Testis (tissue), 2 donors: Measurements from ENCODE around the gene SLIT3.

Experiments used
- CTCF ChIP-seq, 3 experiments: fragments of 450-650 bp in 2 of 3; fragments of 200-600 bp in 1 of 3; sonication (generic) in 1 of 3; IDR thresholded peaks; one replicate each; pipeline ENCODE4 v1.5.1; 2016 to 2019; ENCODE audit warnings: antibody characterized with exemption in 3 of 3, mild to moderate bottlenecking in 2 of 3, moderate library complexity in 1 of 3
- POLR2A ChIP-seq: fragments of 450-650 bp; IDR thresholded peaks from one replicate; pipeline ENCODE4 v1.6.1; 2017; ENCODE audit warnings: antibody characterized with exemption, mild to moderate bottlenecking, moderate library complexity

- TF ChIP-seq CTCF (IDR thresholded peaks at IDR 0.05) (no peak), POLR2A (no peak)
Measured at GRCh38 chr5:169197343-169197742, 103.6 kb downstream of the SLIT3 start.
